A549 (cell line): ENCODE measurements around the gene VWF. TPM values are rescaled to one million over a fixed set of nuclear protein-coding genes. Genes with fewer than 3 reads are reported as not detected.

Source experiments
- ATAC-seq, 2 experiments: fragments of 200-7000 bp in 1 of 2; fragments of >200 bp in 1 of 2; cut with Nextera tagmentation in 1 of 2; cut with Tn5 transposase in 1 of 2; 3 replicates each; pipeline versions ENCODE4 v1.8.0 to v1.9.1; 2018 to 2020; ENCODE audit warnings: mild to moderate bottlenecking in 1 of 2, moderate library complexity in 1 of 2
- CTCF ChIA-PET: fragments of 300-600 bp; sonication (Branson Sonifier 250); formaldehyde crosslinking; extraction: SDS; loops from one replicate; lab custom pipeline; 2021; ENCODE audit warnings: antibody characterized with exemption, inconsistent platforms; lab: Yijun Ruan, JAX
- POLR2A ChIA-PET: fragments of 350-600 bp; formaldehyde crosslinking; extraction: SDS; loops from one replicate; lab custom pipeline; 2021; ENCODE audit warnings: antibody characterized with exemption, inconsistent platforms; lab: Yijun Ruan, JAX
- DNase-seq, 2 experiments: peaks; one replicate each; pipeline versions ENCODE4 v3.0.0 to v3.0.0-alpha.2; 2011 to 2016; ENCODE audit warnings: low read depth in 1 of 2, low spot score in 1 of 2
- FAIRE-seq: peaks from 2 replicates; lab custom pipeline; 2011; peaks lifted over from hg19 to GRCh38; lab: Jason Lieb, UNC
- H3K27ac ChIP-seq, 2 experiments: fragments of >200 bp; sonication (Bioruptor Twin); formaldehyde crosslinking; 3 replicates each; pipeline ENCODE4 v1.5.1; 2016 to 2017
- H3K4me1 ChIP-seq: fragments of >200 bp; sonication (Bioruptor Twin); formaldehyde crosslinking; 3 replicates; pipeline ENCODE4 v1.6.1; 2016
- H3K4me2 ChIP-seq: fragments of >200 bp; sonication (Bioruptor Twin); formaldehyde crosslinking; 3 replicates; pipeline ENCODE4 v1.6.1; 2016
- H3K4me3 ChIP-seq: fragments of >200 bp; sonication (Bioruptor Twin); formaldehyde crosslinking; 3 replicates; pipeline ENCODE4 v1.5.1; 2016
- H3K9me3 ChIP-seq: fragments of >200 bp; sonication (Bioruptor Twin); formaldehyde crosslinking; 3 replicates; pipeline ENCODE4 v1.6.1; 2016
- BHLHE40 ChIP-seq: IDR thresholded peaks from 2 replicates; pipeline ENCODE4 v1.6.1; 2012; ENCODE audit warnings: low read depth, low read length, inconsistent platforms
- CHD2 ChIP-seq: fragments of 150-350 bp; IDR thresholded peaks from 2 replicates; pipeline ENCODE4 v1.6.1; 2014; ENCODE audit warnings: low read length; ENCODE audit not compliant: partially characterized antibody
- CTCF ChIP-seq: fragments of >200 bp; sonication (Bioruptor Twin); formaldehyde crosslinking; IDR thresholded peaks from 3 replicates; pipeline ENCODE4 v1.5.1; 2016
- EHMT2 ChIP-seq: fragments of 200-600 bp; sonication (generic); IDR thresholded peaks from 2 replicates; pipeline ENCODE4 v1.6.1; 2016; ENCODE audit warnings: antibody characterized with exemption, low read depth, mild to moderate bottlenecking, moderate library complexity
- HDAC2 ChIP-seq: fragments of 200-600 bp; sonication (generic); IDR thresholded peaks from 2 replicates; pipeline ENCODE4 v1.6.1; 2016
- HMGXB4 ChIP-seq: fragments of 250-450 bp; sonication (Bioruptor Pico); IDR thresholded peaks from 2 replicates; pipeline ENCODE4 v1.5.0; 2021; ENCODE audit warnings: mild to moderate bottlenecking, moderate library complexity, borderline replicate concordance
- HOXB13 ChIP-seq: fragments of 250-450 bp; sonication (Bioruptor Pico); IDR thresholded peaks from 2 replicates; pipeline ENCODE4 v1.5.0; 2020; ENCODE audit warnings: low read depth, mild to moderate bottlenecking, moderate library complexity
- JUNB ChIP-seq: fragments of >200 bp; sonication (Bioruptor Twin); formaldehyde crosslinking; IDR thresholded peaks from 2 replicates; pipeline ENCODE4 v1.6.1; 2016
- NR3C1 ChIP-seq: fragments of >200 bp; sonication (Bioruptor Twin); formaldehyde crosslinking; IDR thresholded peaks from 3 replicates; pipeline ENCODE4 v1.6.1; 2017
- POLR2A ChIP-seq: IDR thresholded peaks from 2 replicates; pipeline ENCODE4 v1.6.1; 2012; ENCODE audit warnings: mild to moderate bottlenecking, low read length
- RAD21 ChIP-seq, 2 experiments: fragments of >200 bp in 1 of 2; sonication (Bioruptor Twin) in 1 of 2; formaldehyde crosslinking in 1 of 2; IDR thresholded peaks in 1 of 2; conservative IDR thresholded peaks in 1 of 2; 2 replicates in 1 of 2; 3 replicates in 1 of 2; pipeline ENCODE4 v1.6.1; 2012 to 2018; ENCODE audit warnings: inconsistent platforms in 1 of 2
- RCOR1 ChIP-seq: fragments of 150-350 bp; IDR thresholded peaks from 2 replicates; pipeline ENCODE4 v1.6.1; 2014; ENCODE audit warnings: antibody characterized with exemption, low read length, low read depth
- REST ChIP-seq: fragments of 200-600 bp; sonication (generic); IDR thresholded peaks from 2 replicates; pipeline ENCODE4 v1.6.1; 2016; ENCODE audit warnings: antibody characterized with exemption, mild to moderate bottlenecking, moderate library complexity
- SMC3 ChIP-seq: fragments of >200 bp; sonication (Bioruptor Twin); formaldehyde crosslinking; IDR thresholded peaks from 3 replicates; pipeline ENCODE4 v1.6.1; 2018; ENCODE audit warnings: inconsistent platforms
- TFCP2L1 ChIP-seq: fragments of 250-450 bp; sonication (Bioruptor Pico); IDR thresholded peaks from 2 replicates; pipeline ENCODE4 v1.5.0; 2021; ENCODE audit warnings: mild to moderate bottlenecking
- TP53 ChIP-seq: fragments of 250-450 bp; sonication (Bioruptor Pico); IDR thresholded peaks from 2 replicates; pipeline ENCODE4 v1.5.0; 2021; ENCODE audit warnings: mild to moderate bottlenecking, moderate library complexity
- ZC3H11A ChIP-seq: fragments of 450-650 bp; IDR thresholded peaks from 2 replicates; pipeline ENCODE4 v1.6.1; 2014; ENCODE audit warnings: antibody characterized with exemption, mild to moderate bottlenecking
- WGBS: methylation state at CpG from one replicate; pipeline ENCODE4 v1.1.6; 2017; ENCODE audit errors: missing lambda C conversion rate; 5-methylcytosine and 5-hydroxymethylcytosine counted together
- polyA plus RNA-seq, 4 experiments: library from polyadenylated mRNA; depleted of rRNA in 3 of 4; stranded (reverse); fragments of >200 nt; fragmentation: RNase III in 1 of 4; extraction: RNeasy Plus Mini Kit Qiagen cat#74134 plus additional on column Dnase treatment in 1 of 4; gene quantifications; 2 replicates in 3 of 4; 3 replicates in 1 of 4; pipeline ENCODE4 v1.2.3, GENCODE V29; 2011 to 2017

VWF gene
- polyA plus RNA-seq, 2 of the 4 experiments (the other 2 are of a cell fraction): 0.01 TPM; not detected in 1

DNA sequence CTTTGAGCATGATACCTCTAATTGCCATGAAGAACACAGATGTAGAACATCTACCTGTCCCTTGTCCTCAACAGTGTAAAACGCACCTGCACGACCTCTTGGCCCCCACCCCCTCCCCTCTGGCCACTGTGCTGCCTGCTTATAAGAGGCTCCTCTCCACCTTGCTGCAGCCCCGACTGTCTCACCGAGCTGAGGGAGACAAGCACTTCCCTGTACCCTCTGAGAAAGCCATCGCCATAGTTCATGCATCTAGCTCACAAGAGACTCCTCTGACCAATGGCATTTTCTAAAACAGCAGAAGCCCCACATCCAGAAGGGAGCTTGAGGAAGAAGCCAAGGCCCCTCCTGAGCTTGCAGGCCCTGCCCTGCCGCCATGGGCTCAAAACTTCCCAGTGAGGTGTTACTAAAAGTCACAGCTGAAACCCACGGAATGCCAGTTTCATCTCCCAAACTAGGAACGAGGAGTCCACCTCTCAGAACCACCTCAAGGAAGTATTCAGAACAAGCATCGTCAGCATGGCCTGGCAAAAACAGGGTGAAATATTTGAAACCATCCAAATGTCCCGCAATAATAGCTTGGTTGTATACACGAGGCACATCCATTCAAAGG lies 157.9 kb downstream of the VWF start (continued):
- TF ChIP-seq HMGXB4 (CRISPR knock-in tag) (no peak), NR3C1 (no peak), TFCP2L1 (no peak)

GRCh38 chr12:5965950-5966383 lies 158.5 kb downstream of the VWF start:
- no peaks in the 10 kb centered on the region for H3K9me3 ChIP-seq
- H3K4me3 ChIP-seq: no peak overlapping the region
- no peak overlapping the region for H3K4me2 ChIP-seq
- ChIA-PET CTCF (interaction anchor here (0.6 to 7.1 kb wide), 9 partner anchors 8 to 318 kb away, joined by 3 to 57 read pairs (median 3); no protein-coding TSS in a partner anchor), POLR2A (no interaction called here)
- peak; percentile 94 to 98 for ATAC-seq
- WGBS: 24% methylated on average over 9 of the region's 9 CpGs
- DNase-seq: peak; percentile 63 to 66
- no peak for FAIRE-seq
- TF ChIP-seq RAD21 (conservative IDR thresholded peaks at IDR 0.05 in 1 of 2, IDR thresholded peaks at IDR 0.05 in 1 of 2) (peak; percentile 33 to 49; a peak in 3 of 5 replicates), BHLHE40 (no peak), TP53 (CRISPR knock-in tag) (no peak), JUNB (no peak), ZC3H11A (no peak), EHMT2 (no peak), CTCF (peak; percentile 74), RCOR1 (no peak), SMC3 (peak; percentile 58), HOXB13 (CRISPR knock-in tag) (no peak), HDAC2 (no peak), CHD2 (no peak), POLR2A (no peak), REST (no peak)
- H3K4me1 ChIP-seq: no peaks in the 10 kb centered on the region
- H3K27ac ChIP-seq: no peak overlapping the region
